GM19455 (cell line): ENCODE measurements around the gene LIMA1.
"Not testable (repeated sequence)": the region's sequence is repeated elsewhere in the genome, so short reads cannot be mapped to it uniquely, and the experiment has no call there.

Experiments
- ATAC-seq: cut with Tn5 transposase; IDR thresholded peaks from one replicate; pipeline ENCODE4 v1.9.1; 2021; ENCODE audit not compliant: unreplicated experiment

Gene LIMA1

GRCh38 chr12:50188241-50188781, 95.0 kb downstream of the LIMA1 start:
- ATAC-seq, result no peak

GRCh38 chr12:50187084-50187900, 96.0 kb downstream of the LIMA1 start:
- ATAC-seq, result peak; percentile 65

GRCh38 chr12:50186681-50187080, 96.6 kb downstream of the LIMA1 start:
- ATAC-seq, result no peak

GRCh38 chr12:50185970-50186663, 97.2 kb downstream of the LIMA1 start:
- ATAC-seq, result no peak

GRCh38 chr12:50185301-50185895, 97.9 kb downstream of the LIMA1 start:
- ATAC-seq, result no peak

GRCh38 chr12:50184261-50184660, 99.1 kb downstream of the LIMA1 start:
- no peak for ATAC-seq

- ATAC-seq, result no peak
Measured at GRCh38 chr12:50182461-50182860, 100.9 kb downstream of the LIMA1 start.

- ATAC-seq, result no peak
Measured at GRCh38 chr12:50181691-50182090, 101.6 kb downstream of the LIMA1 start.

- no peak for ATAC-seq
Measured at GRCh38 chr12:50175716-50176026, 107.6 kb downstream of the LIMA1 start.

GRCh38 chr12:50174971-50175715, 108.2 kb downstream of the LIMA1 start:
- ATAC-seq, result no peak

GRCh38 chr12:50167049-50167828, 116.1 kb downstream of the LIMA1 start, which contains the start of gene CERS5:
CERS5 (minus strand) TSS chr12:50167369; CDS start chr12:50167297, 72 bp downstream.
- ATAC-seq, result peak; percentile 97

GRCh38 chr12:50166799-50167048, 116.6 kb downstream of the LIMA1 start:
- ATAC-seq, result peak; percentile 39

GRCh38 chr12:50164963-50165362, 118.4 kb downstream of the LIMA1 start:
- ATAC-seq, result no peak

GRCh38 chr12:50162230-50162629, 121.1 kb downstream of the LIMA1 start:
- no peak for ATAC-seq

GRCh38 chr12:50160643-50161042, 122.7 kb downstream of the LIMA1 start:
- no peak for ATAC-seq

- no peak for ATAC-seq
Measured at GRCh38 chr12:50157259-50157658, 126.1 kb downstream of the LIMA1 start.

GRCh38 chr12:50156641-50157040, 126.7 kb downstream of the LIMA1 start:
- no peak for ATAC-seq

GRCh38 chr12:50154947-50155346, 128.4 kb downstream of the LIMA1 start:
- not testable (repeated sequence) for ATAC-seq

- no peak for ATAC-seq
Measured at GRCh38 chr12:50151047-50151687, 132.2 kb downstream of the LIMA1 start.

- ATAC-seq, result no peak
Measured at GRCh38 chr12:50149311-50149710, 134.0 kb downstream of the LIMA1 start.
